Activated T-helper 1 cell treated with anti-CD3 and anti-CD28 coated beads, Interleukin-12 subunit alpha, Interleukin-12 subunit beta, Interleukin-2, Interleukin-4 antibody, amounts not matched to agents 30 ng/mL and 10 ng/mL and 1 ng/mL, durations not matched to agents 14 hours and 24 hours and 36 hours (primary cell): ENCODE data around the gene NEK10. TPM values are rescaled to one million over a fixed set of nuclear protein-coding genes. Genes with fewer than 3 reads are reported as not detected.
"Not testable (repeated sequence)": the region's sequence is repeated elsewhere in the genome, so short reads cannot be mapped to it uniquely, and the experiment has no call there.

ENCODE experiments used
- DNase-seq: peaks from one replicate; pipeline ENCODE4 v3.0.0; 2021; ENCODE audit warnings: low spot score
- H3K27ac Mint-ChIP-seq: one replicate; pipeline ENCODE4 v1.8.0; 2021; ENCODE audit warnings: mild to moderate bottlenecking, mixed read lengths
- H3K27me3 Mint-ChIP-seq: one replicate; pipeline ENCODE4 v1.8.0; 2022; ENCODE audit warnings: mild to moderate bottlenecking, moderate library complexity, mixed read lengths; ENCODE audit not compliant: insufficient read depth
- H3K36me3 Mint-ChIP-seq: one replicate; pipeline ENCODE4 v1.8.0; 2021; ENCODE audit warnings: low read depth, mixed read lengths
- H3K4me1 Mint-ChIP-seq: one replicate; pipeline ENCODE4 v1.8.0; 2021; ENCODE audit warnings: low read depth, mixed read lengths
- H3K4me3 Mint-ChIP-seq: one replicate; pipeline ENCODE4 v1.8.0; 2021; ENCODE audit warnings: mild to moderate bottlenecking, moderate library complexity, mixed read lengths
- H3K9me3 Mint-ChIP-seq: one replicate; pipeline ENCODE4 v1.8.0; 2021; ENCODE audit warnings: mixed read lengths
- intact Hi-C: fragments of 100-400 bp; cut with micrococcal nuclease; formaldehyde crosslinking; loops from one replicate; pipeline ENCODE4 v1.15.1; 2024
- total RNA-seq: library from RNA; stranded (reverse); gene quantifications from 2 replicates; pipeline ENCODE4 v1.2.3, GENCODE V29; 2022

Gene NEK10
- total RNA-seq, 1 donor from 2014 or later, result 0.57 TPM

DNA sequence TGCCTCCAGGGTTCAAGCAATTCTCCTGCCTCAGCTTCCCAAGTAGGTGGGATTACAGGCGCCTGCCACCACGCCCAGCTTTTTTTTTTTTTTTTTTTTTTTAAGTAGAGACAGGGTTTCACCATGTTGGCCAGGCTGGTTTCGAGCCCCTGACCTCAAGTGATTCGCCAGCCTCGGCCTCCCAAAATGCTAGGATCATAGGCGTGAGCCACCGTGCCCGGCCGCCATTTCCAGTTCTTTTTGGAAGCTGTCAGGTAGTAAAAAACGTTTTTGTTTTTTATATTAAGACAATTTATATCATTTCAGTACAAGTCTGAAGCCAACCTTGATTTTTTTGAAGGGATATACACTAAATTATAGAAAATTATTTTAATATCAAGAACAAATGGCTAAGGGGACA lies 82.7 kb downstream of the NEK10 start:
- H3K36me3 Mint-ChIP-seq, H3K4me3 Mint-ChIP-seq, intact Hi-C loops, H3K4me1 Mint-ChIP-seq, H3K27me3 Mint-ChIP-seq, DNase-seq, H3K27ac Mint-ChIP-seq, H3K9me3 Mint-ChIP-seq: not testable (repeated sequence)

DNA sequence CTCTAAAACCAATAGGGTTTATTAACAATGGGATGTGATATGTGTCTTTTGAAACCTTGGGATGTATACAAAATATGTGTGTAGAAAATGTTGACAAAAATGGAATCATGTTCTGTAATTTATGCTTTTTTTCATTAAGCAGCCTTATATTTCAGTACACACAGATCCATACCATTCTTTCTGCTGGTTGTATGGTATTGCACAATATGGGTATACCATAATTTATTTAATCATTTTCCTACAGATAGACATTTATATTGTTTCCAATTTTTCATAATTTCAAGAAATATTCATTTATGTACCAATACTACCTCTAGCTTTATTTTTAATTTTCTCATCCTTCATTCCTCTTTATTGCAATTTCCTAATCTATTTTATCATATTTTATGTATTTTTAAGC lies 83.5 kb downstream of the NEK10 start:
- H3K36me3 Mint-ChIP-seq, result no peaks in the 10 kb centered on the region
- H3K27ac Mint-ChIP-seq, result no peak overlapping the region
- DNase-seq, result no peak
- H3K4me3 Mint-ChIP-seq, result no peak overlapping the region
- H3K4me1 Mint-ChIP-seq, result no peaks in the 10 kb centered on the region
- H3K9me3 Mint-ChIP-seq, result no peaks in the 10 kb centered on the region
- intact Hi-C loops, result no loop called here
- peaks cover 2% of the 10 kb centered on the region for H3K27me3 Mint-ChIP-seq

DNA sequence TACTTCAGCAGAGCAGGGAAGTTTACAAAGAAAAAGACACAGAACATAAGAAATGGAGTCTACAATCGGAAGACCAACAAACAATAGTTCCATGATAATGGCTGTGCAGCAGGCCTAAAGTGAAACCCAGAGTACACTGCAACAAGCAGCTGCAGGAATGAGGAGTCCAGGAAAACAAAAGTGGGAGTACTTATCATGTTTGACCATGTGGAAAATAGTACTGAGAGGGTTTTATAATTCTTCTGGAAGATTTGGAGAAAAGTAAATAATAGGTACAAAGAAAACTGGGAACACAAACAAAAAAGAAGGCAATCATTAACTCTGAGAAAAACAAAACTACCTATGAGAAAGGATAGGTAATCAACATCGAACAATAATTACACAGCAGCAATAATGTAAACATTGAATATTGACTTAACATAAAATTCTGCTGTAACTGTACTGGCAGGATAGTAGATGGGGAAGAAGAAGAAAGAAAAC lies 87.5 kb downstream of the NEK10 start:
- intact Hi-C loops, result no loop called here
- Mint-ChIP-seq H3K9me3 (no peaks in the 10 kb centered on the region), H3K4me1 (no peaks in the 10 kb centered on the region), H3K4me3 (no peak overlapping the region), H3K27me3 (peaks cover 3% of the 10 kb centered on the region), H3K27ac (no peak overlapping the region), H3K36me3 (no peaks in the 10 kb centered on the region)
- DNase-seq, result no peak

- intact Hi-C loops, result no loop called here
- DNase-seq, result no peak
- Mint-ChIP-seq H3K4me1 (no peaks in the 10 kb centered on the region), H3K27ac (no peak overlapping the region), H3K9me3 (no peaks in the 10 kb centered on the region), H3K36me3 (no peaks in the 10 kb centered on the region), H3K27me3 (peaks cover 3% of the 10 kb centered on the region), H3K4me3 (no peak overlapping the region)
Measured at GRCh38 chr3:27279123-27279522, 90.1 kb downstream of the NEK10 start.

- H3K27ac Mint-ChIP-seq, result no peak overlapping the region
- intact Hi-C loops, result no loop called here
- DNase-seq, result no peak
- no peak overlapping the region for H3K4me3 Mint-ChIP-seq
- no peaks in the 10 kb centered on the region for H3K36me3 Mint-ChIP-seq
- peaks cover 3% of the 10 kb centered on the region for H3K27me3 Mint-ChIP-seq
- no peaks in the 10 kb centered on the region for H3K4me1 Mint-ChIP-seq
- no peaks in the 10 kb centered on the region for H3K9me3 Mint-ChIP-seq
Measured at GRCh38 chr3:27278383-27279055, 90.7 kb downstream of the NEK10 start.

- no peaks in the 10 kb centered on the region for H3K9me3 Mint-ChIP-seq
- no peaks in the 10 kb centered on the region for H3K4me1 Mint-ChIP-seq
- DNase-seq, result no peak
- H3K27ac Mint-ChIP-seq, result no peak overlapping the region
- H3K27me3 Mint-ChIP-seq, result peaks cover 3% of the 10 kb centered on the region
- intact Hi-C loops, result no loop called here
- no peaks in the 10 kb centered on the region for H3K36me3 Mint-ChIP-seq
- H3K4me3 Mint-ChIP-seq, result no peak overlapping the region
Measured at GRCh38 chr3:27275441-27275990, 93.7 kb downstream of the NEK10 start.

- intact Hi-C loops, result no loop called here
- Mint-ChIP-seq H3K27ac (no peak overlapping the region), H3K4me3 (no peak overlapping the region), H3K36me3 (no peaks in the 10 kb centered on the region), H3K9me3 (no peaks in the 10 kb centered on the region), H3K27me3 (no peaks in the 10 kb centered on the region), H3K4me1 (no peaks in the 10 kb centered on the region)
- no peak for DNase-seq
Measured at GRCh38 chr3:27271890-27272289, 97.3 kb downstream of the NEK10 start.

DNA sequence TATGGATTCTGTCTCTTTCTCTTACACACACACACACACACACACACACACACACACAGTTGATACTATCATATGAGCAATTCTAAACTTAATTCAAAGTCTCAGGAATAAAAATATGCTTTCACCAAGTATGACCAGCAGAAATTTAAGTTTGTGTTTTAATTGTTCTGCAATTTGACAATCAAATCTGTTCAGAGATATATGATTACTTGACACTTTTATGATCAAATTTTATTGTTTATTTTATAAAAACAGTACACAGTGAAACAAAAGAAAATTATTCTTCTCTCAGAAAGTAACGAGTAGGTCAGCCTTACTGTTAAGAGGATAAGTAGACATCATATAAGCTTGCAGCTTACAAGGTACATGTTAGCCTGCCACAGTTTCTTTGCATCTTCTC lies 114.3 kb downstream of the NEK10 start:
- intact Hi-C loops, result no loop called here
- Mint-ChIP-seq H3K27me3 (no peaks in the 10 kb centered on the region), H3K4me1 (no peaks in the 10 kb centered on the region), H3K36me3 (no peaks in the 10 kb centered on the region), H3K27ac (no peak overlapping the region), H3K4me3 (no peak overlapping the region), H3K9me3 (no peaks in the 10 kb centered on the region)
- DNase-seq, result no peak

DNA sequence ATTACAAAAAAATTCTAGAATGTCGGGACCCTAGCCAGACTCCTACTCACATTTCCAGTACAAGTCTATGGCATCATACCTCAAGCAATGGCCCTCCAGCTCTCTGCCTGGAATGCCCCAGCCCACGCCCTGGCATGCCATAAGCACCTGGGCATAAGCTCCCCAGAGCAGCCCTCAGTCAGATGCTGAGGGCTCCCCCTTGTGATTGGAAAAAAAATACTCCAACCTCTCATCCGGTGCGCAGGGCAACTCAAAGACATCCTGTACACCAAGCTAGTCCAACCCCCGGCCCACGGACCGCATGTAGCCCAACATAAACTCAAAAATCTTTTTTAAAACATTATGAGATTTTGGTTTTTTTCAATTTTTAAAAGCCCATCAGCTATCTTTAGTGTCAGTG lies 115.4 kb downstream of the NEK10 start:
- Mint-ChIP-seq H3K27ac (no peak overlapping the region), H3K4me1 (no peaks in the 10 kb centered on the region), H3K9me3 (no peaks in the 10 kb centered on the region), H3K36me3 (no peaks in the 10 kb centered on the region), H3K27me3 (no peaks in the 10 kb centered on the region), H3K4me3 (no peak overlapping the region)
- intact Hi-C loops, result loop anchor here (1.0 kb wide), 1 partner anchor 120 kb away; no protein-coding TSS in a partner anchor
- DNase-seq, result no peak

GRCh38 chr3:27253391-27253790 lies 115.8 kb downstream of the NEK10 start:
- Mint-ChIP-seq H3K9me3 (no peaks in the 10 kb centered on the region), H3K36me3 (no peaks in the 10 kb centered on the region), H3K27me3 (no peaks in the 10 kb centered on the region), H3K27ac (no peak overlapping the region), H3K4me1 (no peaks in the 10 kb centered on the region), H3K4me3 (no peak overlapping the region)
- no peak for DNase-seq
- intact Hi-C loops, result loop anchor here (1.0 kb wide), 1 partner anchor 119 kb away; no protein-coding TSS in a partner anchor

DNA sequence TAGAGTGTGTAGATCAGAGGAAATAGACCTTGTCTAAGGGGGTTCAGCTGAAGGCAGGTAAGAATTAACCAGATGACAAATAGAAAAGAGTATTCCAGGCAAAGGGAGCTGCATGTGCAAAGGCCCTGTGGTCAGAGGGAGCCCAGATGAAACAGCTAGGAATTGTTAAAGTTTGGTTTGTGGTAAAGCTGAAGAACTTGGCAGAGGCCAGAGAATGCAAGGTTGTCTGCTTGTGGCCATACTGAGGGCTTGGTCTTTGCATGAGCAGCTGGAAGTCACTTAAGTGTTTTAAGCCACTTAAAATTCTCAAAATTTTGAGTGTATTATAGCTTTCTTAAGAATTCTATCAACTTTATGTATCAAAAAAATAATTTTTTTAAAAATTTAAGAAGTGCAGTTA lies 116.5 kb downstream of the NEK10 start:
- Mint-ChIP-seq H3K4me3 (no peak overlapping the region), H3K4me1 (no peaks in the 10 kb centered on the region), H3K27ac (no peak overlapping the region), H3K9me3 (no peaks in the 10 kb centered on the region), H3K27me3 (no peaks in the 10 kb centered on the region), H3K36me3 (no peaks in the 10 kb centered on the region)
- intact Hi-C loops, result loop anchor here (1.0 kb wide), 1 partner anchor 118 kb away; no protein-coding TSS in a partner anchor
- no peak for DNase-seq

DNA sequence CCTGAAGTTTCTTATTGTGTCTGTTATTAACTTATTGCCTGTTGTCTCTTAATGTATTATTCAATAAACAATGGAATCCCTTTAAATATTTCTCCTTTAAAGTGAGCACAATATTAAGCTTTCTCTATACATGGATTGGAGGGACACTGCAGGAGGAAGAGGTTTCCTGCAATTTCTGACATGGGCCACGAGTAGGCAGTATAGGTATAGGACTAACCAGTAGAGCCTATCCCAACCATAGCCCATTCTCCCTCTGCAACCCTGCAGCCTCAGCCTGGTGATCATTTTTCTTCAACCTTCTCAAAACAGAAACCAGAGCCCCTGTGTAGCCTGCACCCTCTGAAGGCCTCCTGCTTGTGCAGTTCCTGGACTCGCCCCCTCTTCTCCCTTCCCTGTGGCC lies 124.8 kb downstream of the NEK10 start:
- H3K27ac Mint-ChIP-seq, result no peak overlapping the region
- no peaks in the 10 kb centered on the region for H3K36me3 Mint-ChIP-seq
- intact Hi-C loops, result no loop called here

DNA sequence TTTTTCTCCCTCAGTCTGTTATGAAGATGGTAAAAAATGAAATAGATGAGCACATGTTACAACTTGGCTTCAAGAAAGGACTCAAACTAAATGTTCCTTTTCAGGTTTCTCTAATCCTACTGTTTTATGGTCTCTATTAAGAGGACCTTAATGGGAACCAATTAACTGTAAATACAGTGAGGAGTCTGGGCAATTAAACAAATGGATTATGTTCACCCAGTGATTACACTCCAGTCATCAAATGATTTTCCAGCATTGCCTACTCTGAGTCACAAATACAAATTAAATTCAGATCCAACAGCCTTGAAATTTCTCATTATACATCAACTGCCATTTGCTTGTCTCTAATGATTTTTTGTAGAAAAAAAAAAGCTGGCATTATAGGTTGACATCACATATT lies 129.2 kb downstream of the NEK10 start:
- no peak overlapping the region for H3K4me3 Mint-ChIP-seq

More for the DNA sequence above, 124.8 kb downstream of the NEK10 start:
- Mint-ChIP-seq H3K4me3 (no peak overlapping the region), H3K9me3 (peaks cover 3% of the 10 kb centered on the region), H3K4me1 (no peaks in the 10 kb centered on the region), H3K27me3 (no peaks in the 10 kb centered on the region)
- DNase-seq, result no peak

More for the DNA sequence above, 129.2 kb downstream of the NEK10 start:
- Mint-ChIP-seq H3K36me3 (no peaks in the 10 kb centered on the region), H3K4me1 (no peaks in the 10 kb centered on the region), H3K27me3 (no peaks in the 10 kb centered on the region), H3K9me3 (peaks cover 17% of the 10 kb centered on the region), H3K27ac (no peak overlapping the region)
- no peak for DNase-seq
- intact Hi-C loops, result no loop called here
